Femur (tissue), 1 donor: ENCODE data around the gene ARHGAP26.

ENCODE experiments used
- DNase-seq: peaks from one replicate; pipeline ENCODE4 v3.0.0-alpha.2; 2017

Gene ARHGAP26

GRCh38 chr5:142789206-142789605, 19.0 kb downstream of the ARHGAP26 start:
- DNase-seq, result no peak

- no peak for DNase-seq
Observed at GRCh38 chr5:142792012-142792864, 22.1 kb downstream of the ARHGAP26 start.

- DNase-seq, result no peak
Observed at GRCh38 chr5:142792865-142793232, 22.7 kb downstream of the ARHGAP26 start.

DNA sequence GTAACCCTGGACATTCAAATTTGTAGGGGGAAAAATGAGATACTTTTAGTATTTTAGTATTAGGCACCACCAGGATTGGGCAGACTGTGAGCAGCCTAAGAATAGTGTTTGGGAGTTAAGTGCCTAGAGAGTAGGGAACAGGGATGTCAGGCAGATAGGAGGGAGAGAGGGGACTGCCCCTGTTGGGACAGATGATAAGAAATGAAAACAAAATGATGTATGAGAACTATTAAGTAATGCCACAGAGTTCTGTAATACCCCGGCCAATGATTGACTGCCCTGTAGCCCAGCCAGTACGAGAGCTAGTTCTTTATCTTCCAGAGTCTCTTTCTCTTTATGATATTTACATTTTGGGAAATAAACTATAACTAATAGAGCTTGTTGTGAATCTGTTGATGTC, 24.4 kb downstream of the ARHGAP26 start:
- no peak for DNase-seq

DNA sequence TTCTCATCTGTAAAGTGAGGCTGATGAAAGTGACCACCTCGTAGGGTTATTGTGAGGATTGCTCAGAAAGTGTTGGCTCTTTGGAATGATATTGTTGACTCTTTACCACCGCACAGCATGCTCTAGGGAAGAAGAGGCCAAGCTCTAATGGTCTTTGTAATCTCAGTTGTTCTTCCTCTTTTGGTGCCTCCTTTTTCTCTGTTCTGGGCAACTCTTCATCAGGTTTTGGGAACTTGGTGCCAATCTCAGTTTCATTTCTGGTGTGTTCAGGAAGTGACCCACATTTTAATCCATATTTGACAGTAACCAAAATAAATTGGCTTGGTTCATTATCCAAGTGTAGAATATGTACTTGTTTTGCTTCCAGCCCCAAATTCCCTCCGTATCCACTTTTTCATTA, 25.1 kb downstream of the ARHGAP26 start:
- no peak for DNase-seq

- no peak for DNase-seq
Observed at GRCh38 chr5:142796492-142797109, 26.4 kb downstream of the ARHGAP26 start.

DNA sequence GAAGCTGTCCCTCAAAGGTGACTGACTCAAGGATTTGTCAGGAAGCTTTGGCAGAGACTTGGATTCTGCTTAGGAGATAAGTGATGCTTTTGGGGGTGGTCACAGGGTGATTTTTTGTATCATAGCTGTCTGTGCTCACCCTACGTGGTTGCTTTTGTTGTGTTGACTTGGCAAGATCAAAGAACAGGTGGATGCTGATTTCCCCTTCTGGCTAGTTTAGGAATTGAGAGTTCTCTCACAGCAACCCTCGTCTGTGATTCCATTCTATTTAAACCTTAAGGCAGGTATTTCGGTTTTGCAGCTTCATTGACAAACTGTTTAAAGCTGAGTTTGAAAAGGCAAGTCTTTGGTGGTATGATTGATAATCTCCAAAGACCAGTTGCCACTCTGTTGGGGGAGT, 27.2 kb downstream of the ARHGAP26 start:
- no peak for DNase-seq

- peak; percentile 42 for DNase-seq
Observed at GRCh38 chr5:142798099-142798770, 28.1 kb downstream of the ARHGAP26 start.

DNA sequence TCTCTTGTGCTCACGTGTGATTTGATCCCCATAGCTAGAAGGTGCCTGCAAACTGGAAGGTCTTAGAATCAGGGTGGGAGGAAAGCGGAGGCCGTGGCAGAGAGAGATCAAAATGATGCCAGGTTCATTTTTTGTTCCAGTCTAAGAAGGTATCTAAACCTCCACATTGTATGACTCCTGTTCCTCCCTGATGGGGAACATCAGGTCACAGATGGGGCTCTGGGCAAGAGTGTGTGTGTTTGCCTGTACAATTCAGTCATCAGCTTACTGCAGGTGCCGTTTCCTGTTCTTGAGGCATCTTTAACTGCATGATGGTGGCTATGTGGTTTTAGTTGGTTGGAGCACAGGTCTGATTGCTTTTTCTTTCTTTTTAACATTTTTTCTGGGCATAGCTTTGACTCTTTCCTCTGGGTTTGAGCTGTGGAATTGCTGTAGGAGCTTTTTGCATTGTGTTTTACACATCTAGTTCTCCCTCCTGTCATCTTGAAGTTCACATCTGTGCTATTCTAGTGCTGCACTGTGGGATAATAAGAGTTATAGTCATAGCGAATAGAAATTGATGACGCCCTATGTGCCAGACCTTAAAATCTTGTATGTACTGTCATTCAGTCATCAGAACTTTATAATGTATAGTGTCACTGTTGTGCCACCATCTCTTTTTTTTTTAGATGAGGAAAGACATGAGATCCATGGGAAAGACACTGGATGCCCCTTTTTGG, 30.8 kb downstream of the ARHGAP26 start:
- no peak for DNase-seq

DNA sequence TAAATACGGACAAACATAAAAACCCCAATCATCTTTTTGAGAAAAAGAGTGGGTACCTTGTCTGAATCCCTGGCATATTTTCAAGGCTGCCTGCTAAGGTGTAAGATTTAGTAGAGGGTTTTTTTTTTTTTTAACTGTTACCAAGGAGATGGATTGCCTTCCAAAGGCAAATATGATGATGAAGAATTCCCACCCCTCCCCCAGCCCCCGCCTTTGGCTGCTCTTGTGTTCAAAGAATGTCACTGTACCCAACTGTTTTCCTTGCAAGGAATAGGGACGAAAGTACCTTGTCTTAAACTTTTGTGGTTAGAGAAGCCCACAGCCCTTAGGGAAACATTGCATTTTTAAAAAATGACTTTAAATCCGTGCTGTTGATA, 31.3 kb downstream of the ARHGAP26 start:
- no peak for DNase-seq

DNA sequence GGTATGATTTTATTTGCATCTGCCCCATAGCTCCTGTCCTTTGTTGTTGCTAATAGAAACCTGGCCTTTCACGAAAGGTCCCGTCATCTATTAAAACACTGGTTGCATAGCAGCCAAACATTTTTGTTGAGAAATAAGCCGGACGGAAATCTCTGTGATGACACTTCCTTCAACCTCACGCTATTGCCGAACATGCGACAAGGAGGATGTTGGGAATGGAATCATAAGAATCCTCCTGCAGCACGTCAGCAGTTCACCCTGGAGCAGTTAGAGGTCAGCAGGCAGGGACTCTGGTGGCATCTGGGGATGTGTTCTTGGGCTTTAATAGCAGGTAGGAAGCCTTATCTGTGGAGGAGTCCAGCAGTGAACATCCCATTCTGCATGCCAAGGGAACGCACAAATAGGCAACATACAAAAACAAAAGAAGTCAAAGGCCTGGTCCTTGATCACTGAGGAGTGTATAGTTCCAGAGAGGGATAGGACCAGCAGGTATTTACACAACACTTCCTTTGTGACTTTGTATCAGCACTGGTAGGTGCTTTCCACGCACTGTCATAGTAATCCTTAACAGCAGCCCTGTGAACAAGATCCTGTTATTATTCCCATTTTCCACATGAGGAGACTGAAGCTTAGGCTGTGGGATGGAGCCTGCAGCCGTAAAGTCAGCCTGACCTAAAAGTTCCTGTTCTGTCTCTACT, 33.4 kb downstream of the ARHGAP26 start:
- peak; percentile 64 for DNase-seq

DNA sequence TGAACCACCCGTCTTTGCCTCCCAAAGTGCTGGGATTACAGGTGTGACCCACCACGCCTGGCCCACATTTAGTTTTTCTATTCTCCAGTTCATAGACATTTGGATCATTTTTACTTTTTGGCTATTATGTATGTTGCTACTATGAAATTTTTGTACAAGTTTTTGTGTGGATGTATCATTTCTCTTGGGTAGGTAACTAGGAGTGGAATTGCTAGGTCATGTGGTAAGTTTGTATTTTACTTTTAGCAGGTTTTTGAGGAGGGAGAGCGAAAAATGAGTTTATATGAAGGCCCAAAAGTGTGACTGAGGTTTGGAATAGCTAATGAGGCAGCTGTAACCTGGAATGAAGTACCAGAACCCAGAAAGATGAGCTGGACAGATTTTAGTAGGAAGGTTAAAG, 35.2 kb downstream of the ARHGAP26 start:
- no peak for DNase-seq

GRCh38 chr5:142806841-142807267, 36.7 kb downstream of the ARHGAP26 start:
- no peak for DNase-seq

DNA sequence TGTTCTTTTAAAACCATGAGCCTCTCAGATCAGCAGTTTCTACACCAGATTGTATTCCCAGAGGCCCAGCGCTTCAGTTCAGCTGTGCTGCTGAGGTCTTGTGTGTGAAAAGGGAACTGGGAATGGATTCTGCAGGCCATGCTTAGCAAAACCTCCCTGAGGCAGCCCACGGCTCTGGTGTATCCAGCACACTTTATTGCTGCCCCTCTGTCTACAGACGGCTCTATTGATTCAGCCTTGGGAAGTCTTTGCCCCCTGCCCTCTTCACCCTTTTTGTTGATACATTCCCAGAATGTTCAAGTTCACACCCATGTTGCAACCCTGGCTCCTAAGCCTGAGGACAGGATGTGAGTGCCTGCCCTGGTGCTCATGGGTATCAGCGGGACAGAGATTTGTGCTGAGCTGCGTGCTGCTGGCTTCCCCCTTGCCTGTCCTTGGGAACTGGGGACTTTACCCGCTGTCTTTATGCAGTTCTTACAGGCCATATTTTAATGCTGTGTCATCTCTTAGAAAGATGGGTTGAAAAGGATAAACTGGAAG, 37.3 kb downstream of the ARHGAP26 start:
- DNase-seq, result peak; percentile 55

DNA sequence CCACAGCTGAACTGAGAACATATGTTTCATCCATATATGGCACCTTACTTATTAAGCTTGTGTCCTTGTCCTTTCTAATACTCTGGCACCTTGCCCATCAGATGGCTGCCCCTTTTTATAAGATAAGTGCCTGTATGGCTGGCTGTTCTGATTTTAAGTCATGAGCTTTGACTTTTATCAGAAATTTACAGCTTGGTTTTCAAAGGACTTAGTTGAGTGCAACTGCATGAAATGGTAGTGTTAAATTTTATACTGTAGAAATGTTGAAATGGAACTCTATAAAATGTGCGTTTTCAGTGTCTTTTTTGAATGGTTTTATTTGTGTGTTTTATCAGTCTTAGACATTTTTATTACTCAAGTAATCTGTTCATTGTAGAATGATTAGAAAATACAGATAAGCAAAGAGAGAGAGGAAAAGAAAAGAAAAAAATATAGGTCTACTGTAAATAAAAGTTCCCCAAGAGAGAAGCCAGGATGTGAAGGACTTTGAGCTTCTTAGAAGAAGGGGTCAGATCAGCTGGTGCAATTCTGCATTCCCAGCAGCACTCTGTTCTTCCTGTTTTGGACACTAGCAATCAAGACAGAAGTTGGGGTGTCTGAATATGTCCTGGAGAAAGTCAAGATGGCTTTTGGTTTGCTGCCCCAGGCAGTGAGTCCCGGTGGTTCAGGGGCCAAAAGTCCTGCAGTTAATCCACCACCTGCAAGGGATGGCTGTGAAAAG, 38.9 kb downstream of the ARHGAP26 start:
- no peak for DNase-seq

DNA sequence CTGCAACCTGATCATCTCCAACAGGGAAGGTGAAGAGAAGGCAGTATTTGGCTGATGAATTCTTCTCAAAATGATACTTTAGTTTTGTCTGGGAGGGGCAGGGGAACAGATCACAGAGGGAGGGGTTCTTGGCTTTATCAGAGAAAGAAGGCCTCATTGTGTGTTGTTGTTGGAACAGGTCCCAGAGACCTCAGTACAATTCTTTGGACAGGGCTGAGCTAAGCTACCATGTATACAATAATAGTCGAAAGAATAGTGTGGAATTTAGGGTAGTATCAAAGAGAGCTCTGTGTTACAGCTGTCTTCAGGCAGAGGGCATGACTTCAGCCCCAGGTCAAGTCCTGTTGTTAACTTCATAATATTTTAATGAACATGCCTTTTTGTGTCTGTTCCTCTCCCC, 39.9 kb downstream of the ARHGAP26 start:
- DNase-seq, result no peak

- no peak for DNase-seq
Observed at GRCh38 chr5:142810743-142811290, 40.6 kb downstream of the ARHGAP26 start.

- no peak for DNase-seq
Observed at GRCh38 chr5:142811866-142812557, 41.8 kb downstream of the ARHGAP26 start.

- DNase-seq, result no peak
Observed at GRCh38 chr5:142813220-142813619, 43.0 kb downstream of the ARHGAP26 start.

DNA sequence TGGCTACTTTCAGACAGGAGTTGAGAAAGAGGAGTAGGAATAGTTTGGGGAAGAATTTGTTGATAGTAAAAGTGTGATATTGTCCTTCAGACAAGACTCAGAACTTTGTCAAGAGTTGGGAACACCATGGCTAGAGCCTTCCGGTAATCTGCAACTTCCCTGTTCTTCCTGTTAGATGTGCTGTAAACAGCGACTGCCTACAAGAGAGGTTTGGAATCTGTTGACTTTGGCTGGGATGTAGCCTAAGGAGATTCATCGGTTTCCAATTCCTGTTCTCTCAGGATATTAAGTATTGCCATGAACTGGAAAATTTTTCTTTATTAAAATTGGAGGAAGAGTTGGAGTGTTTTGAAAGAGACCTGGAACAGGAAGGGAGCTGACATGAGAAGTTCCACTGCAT, 43.9 kb downstream of the ARHGAP26 start:
- no peak for DNase-seq

DNA sequence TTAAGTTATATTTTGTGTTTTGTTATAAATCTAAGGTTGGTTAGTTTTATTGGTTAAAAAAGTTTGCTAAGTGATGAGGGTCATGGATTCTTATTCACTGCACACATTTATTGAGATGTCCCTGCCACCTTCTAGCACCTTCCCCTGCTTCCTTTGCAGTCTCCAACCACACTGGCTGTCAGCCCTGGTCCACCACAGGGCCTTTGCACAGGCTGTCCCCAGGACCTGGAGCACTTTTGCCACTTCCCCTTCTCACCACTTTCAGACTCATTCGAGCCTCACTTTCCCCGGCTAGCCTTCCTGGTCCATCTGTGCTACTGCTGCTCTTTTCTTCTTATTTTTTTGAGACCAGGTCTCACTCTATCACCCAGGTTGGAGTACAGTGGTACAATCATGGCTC, 45.3 kb downstream of the ARHGAP26 start:
- no peak for DNase-seq
